GM19438 (cell line): ENCODE data around the gene SMIM35.

ENCODE experiments used
- ATAC-seq: cut with Tn5 transposase; IDR thresholded peaks from one replicate; pipeline ENCODE4 v1.9.1; 2021; ENCODE audit warnings: low read depth; ENCODE audit not compliant: unreplicated experiment

The SMIM35 gene

GRCh38 chr11:118060081-118060661, 26.6 kb downstream of the SMIM35 start:
- ATAC-seq: no peak

GRCh38 chr11:118059246-118059940, 27.4 kb downstream of the SMIM35 start:
- no peak for ATAC-seq

- no peak for ATAC-seq
Observed at GRCh38 chr11:118058311-118059245, 28.2 kb downstream of the SMIM35 start.

- ATAC-seq: no peak
Observed at GRCh38 chr11:118057251-118058145, 29.3 kb downstream of the SMIM35 start.

GRCh38 chr11:118056806-118057205, 30.0 kb downstream of the SMIM35 start:
- no peak for ATAC-seq

GRCh38 chr11:118055966-118056365, 30.8 kb downstream of the SMIM35 start:
- ATAC-seq: no peak

GRCh38 chr11:118054712-118055640, 31.8 kb downstream of the SMIM35 start:
- no peak for ATAC-seq

- ATAC-seq: no peak
Observed at GRCh38 chr11:118052581-118053206, 34.1 kb downstream of the SMIM35 start.

- ATAC-seq: no peak
Observed at GRCh38 chr11:118051611-118052461, 34.9 kb downstream of the SMIM35 start.

GRCh38 chr11:118051136-118051610, 35.6 kb downstream of the SMIM35 start:
- ATAC-seq: no peak

GRCh38 chr11:118050208-118050891, 36.4 kb downstream of the SMIM35 start:
- no peak for ATAC-seq

- ATAC-seq: no peak
Observed at GRCh38 chr11:118049771-118050170, 37.0 kb downstream of the SMIM35 start.

- no peak for ATAC-seq
Observed at GRCh38 chr11:118048472-118049370, 38.0 kb downstream of the SMIM35 start.

- ATAC-seq: no peak
Observed at GRCh38 chr11:118047749-118048148, 39.0 kb downstream of the SMIM35 start.

GRCh38 chr11:118046964-118047700, 39.6 kb downstream of the SMIM35 start:
- no peak for ATAC-seq
